ENCODE results near the gene CCL5.
"Not testable (repeated sequence)": the region's sequence is repeated elsewhere in the genome, so short reads cannot be mapped to it uniquely, and the experiment has no call there.

CCL5 gene

GRCh38 chr17:35897772-35898171, 17.6 kb upstream of the CCL5 start:
- DNase-seq, result not testable (repeated sequence)

GRCh38 chr17:35895636-35896587, 15.8 kb upstream of the CCL5 start:
- DNase-seq, result no peak

DNA sequence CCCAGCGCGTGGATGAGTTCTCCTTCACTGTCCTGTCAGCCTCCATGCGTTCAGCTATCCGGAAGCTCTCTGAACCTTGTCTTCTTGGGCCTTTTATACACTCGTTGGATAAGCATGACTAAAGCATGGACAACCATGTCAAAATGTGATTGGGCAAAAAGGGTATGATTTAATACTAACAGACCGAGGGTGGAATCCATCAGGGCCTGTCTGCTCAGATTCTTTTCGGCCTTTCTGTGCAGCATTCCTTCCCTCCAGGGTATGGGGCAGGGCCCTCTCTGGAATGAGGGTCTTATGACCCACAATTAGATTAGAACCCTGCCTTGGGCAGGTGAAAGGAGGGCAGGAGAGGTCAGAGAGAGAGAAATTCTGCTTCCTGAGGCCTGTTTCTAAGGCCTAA, 14.0 kb upstream of the CCL5 start:
- no peak for DNase-seq

DNA sequence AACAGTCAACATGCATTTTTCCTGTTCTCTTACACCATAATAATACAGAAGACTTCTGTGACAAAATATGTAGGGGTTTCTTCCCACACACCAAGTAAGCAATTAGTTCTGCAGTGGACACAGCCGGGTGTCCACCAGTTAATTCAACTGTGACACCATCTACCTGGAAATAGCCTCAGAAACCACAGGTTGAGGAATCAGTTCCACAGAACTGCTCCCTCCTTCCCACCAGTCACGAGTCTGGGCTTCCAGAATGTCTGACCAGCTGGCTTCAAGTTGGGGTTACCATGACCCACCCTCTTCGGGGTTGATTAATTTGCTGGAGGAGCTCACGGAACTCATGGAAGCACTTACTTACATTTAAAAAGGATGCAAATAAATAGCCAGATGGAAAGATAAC, 13.6 kb upstream of the CCL5 start:
- no peak for DNase-seq

DNA sequence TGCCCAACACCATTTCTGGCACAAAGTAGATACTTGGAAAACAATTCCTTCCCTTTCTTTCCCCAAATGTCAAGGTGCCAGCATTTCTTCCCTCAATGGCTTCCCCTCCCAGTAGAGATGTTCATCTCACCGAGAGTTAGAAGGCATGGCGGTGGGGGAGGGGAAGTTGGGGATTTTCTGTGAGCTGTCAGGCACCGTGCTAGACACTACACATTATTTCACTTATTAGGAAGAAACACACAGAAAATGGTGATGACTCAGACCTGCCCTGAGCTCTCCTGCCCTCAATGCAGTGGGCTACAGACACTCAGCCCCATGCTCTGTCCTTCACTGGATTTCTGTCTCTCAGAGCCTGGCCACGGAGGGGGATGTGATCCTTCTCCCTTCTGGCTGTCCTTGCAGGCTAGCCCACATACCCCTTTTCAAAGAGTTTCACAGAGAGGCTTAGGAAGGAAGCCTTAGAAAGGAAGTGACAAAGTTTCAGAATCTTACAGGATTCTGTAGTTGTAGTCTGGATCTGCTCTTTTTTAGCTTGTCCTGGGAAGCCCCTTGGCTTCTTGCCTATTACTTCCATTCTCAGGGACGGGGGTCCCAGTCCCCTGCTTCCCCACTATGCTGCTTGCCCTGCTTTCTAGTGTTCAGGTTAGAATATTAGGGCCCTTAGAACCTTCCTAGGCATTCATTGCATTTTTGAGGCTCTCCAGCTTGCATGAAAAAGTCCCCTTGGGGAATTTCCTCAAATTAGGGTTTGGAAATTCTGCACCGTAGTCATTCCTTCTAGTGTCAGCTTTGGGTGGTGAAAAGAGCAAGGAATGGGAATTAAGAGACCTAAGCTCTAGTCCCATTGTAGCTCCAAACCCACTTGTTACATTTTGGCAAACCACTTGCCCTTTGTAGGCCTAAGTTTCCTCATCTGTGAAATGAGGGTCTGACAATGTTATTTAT, 12.2 kb upstream of the CCL5 start:
- DNase-seq, result peak; percentile 60

GRCh38 chr17:35891269-35891668, 11.1 kb upstream of the CCL5 start:
- no peak for DNase-seq

- DNase-seq, result no peak
Measured at GRCh38 chr17:35890774-35891155, 10.6 kb upstream of the CCL5 start.

DNA sequence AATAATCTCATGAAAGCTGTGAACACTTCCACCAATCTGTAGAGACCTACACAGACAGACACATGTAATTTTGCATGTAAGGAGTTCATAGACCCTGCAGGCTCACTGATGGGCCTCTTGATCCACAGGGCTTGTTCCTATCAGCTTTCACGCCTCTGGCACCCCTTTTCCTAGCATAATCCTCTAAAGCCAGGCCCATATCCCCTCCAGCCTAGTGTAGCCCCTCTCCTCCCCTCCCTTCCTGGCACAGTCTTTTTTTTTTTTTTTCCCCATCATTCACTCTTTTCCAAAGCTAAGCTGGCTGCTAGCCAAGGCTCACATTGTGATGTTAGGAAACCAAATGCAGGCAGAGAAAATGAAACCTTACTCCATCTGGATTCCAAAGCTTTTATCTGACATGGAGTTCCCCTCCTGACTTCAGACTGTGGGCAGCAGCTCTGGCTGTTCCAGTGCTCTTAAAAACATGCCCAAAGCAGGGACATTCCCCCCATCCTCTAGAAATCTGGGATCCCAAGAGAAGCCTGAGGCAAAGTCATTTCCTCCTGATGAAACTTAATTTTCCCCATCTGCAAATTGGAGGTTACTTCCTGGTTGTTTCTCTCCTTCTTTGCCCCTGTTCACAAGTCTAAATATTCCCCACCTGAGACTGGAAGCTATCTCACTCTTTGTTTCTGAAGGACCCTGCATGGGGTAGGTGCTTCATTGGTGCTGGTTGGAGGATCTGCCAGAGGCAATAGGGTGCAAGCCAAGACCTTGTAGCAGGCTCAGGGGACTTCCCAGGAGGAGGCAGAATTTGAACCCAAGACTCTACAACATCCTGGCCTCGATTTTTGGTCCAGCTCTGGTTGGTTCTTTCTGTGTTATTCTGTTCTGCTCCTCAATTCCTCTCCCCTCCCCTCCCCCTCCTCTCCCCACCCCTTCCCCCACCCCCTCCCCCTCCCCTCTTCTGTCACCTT, 9.9 kb upstream of the CCL5 start:
- DNase-seq, result no peak

DNA sequence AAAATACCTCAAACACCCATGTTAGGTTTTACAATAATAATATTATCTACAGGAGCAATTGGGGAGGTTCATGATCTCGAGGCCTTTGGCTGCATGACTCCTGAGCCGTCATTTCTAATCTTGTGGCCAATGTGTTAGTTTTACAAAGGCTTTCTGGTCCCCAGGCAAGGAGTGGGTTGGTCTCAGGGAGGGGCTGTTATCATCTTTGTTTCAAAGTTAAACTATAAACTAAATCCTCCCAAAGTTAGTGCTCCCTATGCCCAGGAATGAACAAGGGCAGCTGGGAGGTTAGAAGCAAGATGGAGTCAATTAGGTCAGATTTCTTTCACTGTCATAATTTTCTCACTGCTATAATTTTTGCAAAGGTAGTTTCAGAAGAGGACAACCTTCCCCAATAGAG, 9.1 kb upstream of the CCL5 start:
- DNase-seq, result no peak

DNA sequence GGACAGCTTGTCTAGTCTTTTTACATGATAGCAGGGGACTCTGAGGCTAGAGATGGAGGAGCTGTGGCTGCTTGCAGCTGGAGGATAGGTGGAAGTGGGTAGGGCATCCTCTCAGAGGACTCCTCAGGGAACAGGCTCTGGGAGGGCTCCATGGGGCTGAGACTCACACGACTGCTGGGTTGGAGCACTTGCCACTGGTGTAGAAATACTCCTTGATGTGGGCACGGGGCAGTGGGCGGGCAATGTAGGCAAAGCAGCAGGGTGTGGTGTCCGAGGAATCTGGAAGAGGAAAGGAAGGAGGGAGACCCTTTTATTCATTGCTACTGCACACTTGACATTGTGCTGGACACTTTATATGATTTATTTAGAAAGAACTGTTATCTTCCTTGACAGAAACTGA, 1.8 kb downstream of the CCL5 start:
- no peak for DNase-seq

GRCh38 chr17:35877345-35878029, 2.7 kb downstream of the CCL5 start:
- no peak for DNase-seq

DNA sequence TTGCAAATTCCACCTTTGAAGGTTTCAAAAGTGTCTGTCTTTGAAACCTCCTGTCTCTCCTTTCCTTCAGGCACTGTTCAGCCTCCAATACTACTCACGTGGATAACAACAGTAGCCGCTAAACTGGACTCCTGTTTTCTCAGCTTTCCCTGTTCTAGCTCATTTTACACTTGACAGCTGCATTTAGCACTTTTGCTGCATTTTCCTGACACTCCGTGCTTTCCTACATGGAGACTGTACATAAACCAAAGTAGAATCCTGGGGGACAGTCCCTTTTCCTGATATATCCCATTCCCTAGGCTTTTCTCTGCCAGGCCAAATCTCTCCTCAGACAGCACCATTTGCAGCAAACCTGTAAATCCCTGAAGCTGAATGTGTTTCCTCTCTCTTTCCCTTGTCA, 3.6 kb downstream of the CCL5 start:
- DNase-seq, result no peak

DNA sequence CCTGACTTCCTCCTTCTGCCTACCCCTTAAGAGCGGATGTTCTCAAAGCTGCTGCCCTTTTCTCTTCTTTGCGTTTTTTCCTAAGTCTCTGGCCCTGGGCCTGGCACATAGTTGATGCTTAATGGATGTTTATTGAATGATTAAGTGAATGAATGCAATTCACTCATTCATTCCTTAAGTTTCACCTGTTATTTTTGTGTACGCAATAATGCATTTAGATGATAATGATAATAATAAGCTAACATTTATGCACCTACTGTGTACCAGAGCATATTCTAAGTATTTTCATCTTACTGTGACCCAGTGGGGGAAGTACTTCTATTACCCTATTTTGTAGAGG, 4.4 kb downstream of the CCL5 start:
- DNase-seq, result no peak

GRCh38 chr17:35875072-35875799, 4.9 kb downstream of the CCL5 start:
- no peak for DNase-seq

DNA sequence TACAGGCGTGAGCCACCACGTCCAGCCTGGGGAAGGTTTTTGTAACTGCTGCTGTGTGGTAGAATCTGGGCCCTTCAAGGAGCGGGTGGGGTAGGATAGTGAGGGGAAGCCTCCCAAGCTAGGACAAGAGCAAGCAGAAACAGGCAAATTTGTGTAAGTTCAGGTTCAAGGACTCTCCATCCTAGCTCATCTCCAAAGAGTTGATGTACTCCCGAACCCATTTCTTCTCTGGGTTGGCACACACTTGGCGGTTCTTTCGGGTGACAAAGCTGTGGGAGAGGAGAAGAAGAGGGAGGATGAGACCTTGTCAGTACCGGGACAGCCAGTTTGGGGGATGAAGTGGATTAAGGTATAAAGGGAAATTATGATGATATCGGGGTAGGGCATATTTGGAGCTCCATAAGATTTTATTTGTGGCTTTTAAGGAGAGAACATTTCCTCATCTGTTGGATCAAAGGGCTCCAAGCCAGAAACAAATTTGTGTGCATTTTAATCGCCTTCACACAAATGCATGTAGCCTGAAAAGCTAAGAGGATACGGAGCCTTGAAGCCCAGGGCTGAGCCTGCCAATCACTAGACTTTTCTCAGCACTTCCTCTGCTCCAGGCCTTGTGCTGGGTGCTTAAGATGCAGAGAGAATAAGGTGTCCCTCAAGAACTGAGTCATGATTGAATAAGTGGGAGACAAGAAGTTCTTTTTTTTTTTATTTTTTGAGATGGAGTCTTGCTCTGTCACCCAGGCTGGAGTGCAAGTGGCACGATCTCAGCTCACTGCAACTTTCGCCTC, 7.8 kb downstream of the CCL5 start:
- DNase-seq, result no peak

DNA sequence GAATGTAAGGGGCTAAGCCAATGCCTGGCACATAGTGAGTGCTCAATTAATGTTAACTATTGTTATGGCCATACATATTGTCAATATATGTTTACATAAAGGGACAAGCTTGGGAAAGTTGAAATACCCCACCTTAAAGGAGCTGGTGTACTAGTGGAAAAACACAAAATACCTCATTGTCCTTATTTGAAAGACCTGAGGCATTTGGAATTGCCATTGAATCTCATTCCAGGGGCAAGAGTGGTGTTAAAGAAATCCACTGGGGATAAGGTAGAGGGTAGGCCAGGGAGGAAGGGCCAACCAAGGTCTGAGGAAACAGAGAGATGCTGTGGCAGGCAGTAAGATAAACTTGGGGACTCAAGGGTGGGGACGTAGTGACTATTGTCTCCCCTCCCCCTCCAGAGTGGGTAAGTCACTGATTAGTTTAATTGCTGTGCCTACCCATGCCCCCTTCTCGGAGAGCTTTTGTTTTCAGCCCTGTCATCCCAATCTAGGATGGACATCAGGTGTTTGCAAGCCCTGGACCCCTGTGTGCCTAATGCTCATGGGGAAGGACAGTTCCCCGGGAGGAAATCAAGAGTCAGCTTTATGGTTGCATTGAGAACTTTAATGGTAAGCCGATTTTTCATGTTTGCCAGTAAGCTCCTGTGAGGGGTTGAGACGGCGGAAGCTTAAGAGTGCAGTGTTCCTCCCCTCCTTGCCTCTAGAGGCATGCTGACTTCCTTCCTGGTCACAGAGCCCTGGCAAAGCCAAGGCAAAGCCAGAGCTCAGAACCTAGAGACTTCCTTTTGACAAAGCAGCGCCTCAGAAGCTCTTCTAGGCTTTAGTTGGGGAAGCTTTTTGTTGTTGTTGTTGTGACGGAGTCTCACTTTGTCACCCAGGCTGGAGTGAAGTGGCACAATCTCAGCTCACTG, 9.0 kb downstream of the CCL5 start:
- no peak for DNase-seq

DNA sequence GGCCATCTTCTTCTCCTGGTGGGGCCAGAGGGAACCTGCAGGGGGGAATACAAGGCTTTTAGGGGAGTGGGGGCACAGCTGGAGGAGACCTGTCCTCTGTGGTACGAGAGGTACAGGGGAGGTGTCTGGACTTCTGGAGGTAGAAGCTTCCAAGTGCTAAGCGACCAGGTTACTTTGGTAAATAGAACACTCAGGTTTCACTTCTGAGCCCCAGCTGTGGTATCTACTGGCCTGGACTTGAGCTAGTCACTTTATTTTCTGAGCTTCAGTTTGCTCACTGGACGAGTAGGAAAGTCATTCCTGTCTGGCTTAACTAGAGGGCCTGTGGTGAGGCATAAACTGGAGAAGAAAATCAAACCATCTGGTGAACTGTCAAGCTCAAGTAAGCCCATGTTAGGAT, 11.4 kb downstream of the CCL5 start, which contains the start of gene HEATR9:
TSS of gene HEATR9 (minus strand) at position 155 of the 400 bp plus-strand sequence. CDS start at position 6, 149 bp downstream.
- DNase-seq, result no peak

DNA sequence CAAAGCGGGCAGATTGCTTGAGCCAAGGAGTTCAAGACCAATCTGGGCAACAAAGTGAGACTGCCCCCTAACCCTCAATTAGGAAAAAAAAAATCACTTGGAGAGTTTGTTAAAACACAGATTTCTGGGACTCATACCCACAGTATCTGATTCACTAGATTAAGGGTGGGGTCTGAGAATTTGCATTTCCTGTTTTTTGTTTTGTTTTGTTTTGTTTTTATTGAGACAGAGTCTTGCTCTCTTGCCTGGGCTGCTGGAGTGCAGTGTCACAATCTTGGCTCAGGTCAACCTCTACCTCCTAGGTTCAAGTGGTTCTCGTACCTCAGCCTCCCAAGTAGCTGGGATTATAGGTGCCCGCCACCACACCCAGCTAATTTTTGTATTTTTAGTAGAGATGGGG, 12.6 kb downstream of the CCL5 start:
- DNase-seq, result no peak

GRCh38 chr17:35866341-35866950, 13.7 kb downstream of the CCL5 start:
- DNase-seq, result no peak
